ENCODE data around the gene PTPRE.

DNA sequence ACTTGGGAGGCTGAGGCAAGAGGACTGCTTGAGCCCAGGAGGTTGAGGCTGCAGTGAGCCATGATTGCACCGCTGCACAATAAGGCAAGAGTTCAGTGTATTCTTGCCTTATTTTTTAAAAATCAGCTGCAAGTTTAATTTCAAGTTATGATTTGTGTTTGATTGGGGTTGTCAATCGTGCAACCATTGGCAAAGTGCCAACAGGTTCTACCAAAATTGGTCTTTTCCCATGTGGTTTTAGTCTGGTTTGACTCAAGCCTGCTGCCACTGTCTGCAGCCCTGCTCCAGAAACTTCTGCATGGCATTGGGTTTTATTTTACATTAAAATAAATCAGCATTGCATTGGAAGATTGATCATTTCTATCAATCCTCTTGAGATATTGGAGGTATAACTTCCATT, 72.7 kb downstream of the PTPRE start:
- TF ChIP-seq, protein P1, sequence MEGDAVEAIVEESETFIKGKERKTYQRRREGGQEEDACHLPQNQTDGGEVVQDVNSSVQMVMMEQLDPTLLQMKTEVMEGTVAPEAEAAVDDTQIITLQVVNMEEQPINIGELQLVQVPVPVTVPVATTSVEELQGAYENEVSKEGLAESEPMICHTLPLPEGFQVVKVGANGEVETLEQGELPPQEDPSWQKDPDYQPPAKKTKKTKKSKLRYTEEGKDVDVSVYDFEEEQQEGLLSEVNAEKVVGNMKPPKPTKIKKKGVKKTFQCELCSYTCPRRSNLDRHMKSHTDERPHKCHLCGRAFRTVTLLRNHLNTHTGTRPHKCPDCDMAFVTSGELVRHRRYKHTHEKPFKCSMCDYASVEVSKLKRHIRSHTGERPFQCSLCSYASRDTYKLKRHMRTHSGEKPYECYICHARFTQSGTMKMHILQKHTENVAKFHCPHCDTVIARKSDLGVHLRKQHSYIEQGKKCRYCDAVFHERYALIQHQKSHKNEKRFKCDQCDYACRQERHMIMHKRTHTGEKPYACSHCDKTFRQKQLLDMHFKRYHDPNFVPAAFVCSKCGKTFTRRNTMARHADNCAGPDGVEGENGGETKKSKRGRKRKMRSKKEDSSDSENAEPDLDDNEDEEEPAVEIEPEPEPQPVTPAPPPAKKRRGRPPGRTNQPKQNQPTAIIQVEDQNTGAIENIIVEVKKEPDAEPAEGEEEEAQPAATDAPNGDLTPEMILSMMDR (IDR thresholded peaks at IDR 0.05), result no peak
- TF ChIP-seq YY1 (IDR thresholded peaks at IDR 0.05; ENCODE audit: low read depth) (no peak), POLR2AphosphoS5 (IDR thresholded peaks at IDR 0.05; ENCODE audit: low read depth, low read length) (no peak)
